ENCODE data around the gene GGA3.

GGA3 gene

GRCh38 chr17:75265614-75266315 is 4.4 kb upstream of the GGA3 start:
- no peak for TF ChIP-seq GATA2 (IDR thresholded peaks at IDR 0.05; ENCODE audit: low read depth, low read length)

GRCh38 chr17:75263055-75263454 is 1.6 kb upstream of the GGA3 start:
- TF ChIP-seq GATA3 (IDR thresholded peaks at IDR 0.05; ENCODE audit: low read depth, low read length) (no peak), GATA2 (IDR thresholded peaks at IDR 0.05; ENCODE audit: low read depth, low read length) (no peak)

GRCh38 chr17:75262112-75262606 is 753 bp upstream of the GGA3 start:
- TF ChIP-seq GATA2 (IDR thresholded peaks at IDR 0.05; ENCODE audit: low read depth, low read length) (no peak), GATA3 (IDR thresholded peaks at IDR 0.05; ENCODE audit: low read depth, low read length) (no peak)

- TF ChIP-seq GATA2 (IDR thresholded peaks at IDR 0.05; ENCODE audit: low read depth, low read length), result no peak
- TF ChIP-seq GATA3 (IDR thresholded peaks at IDR 0.05; ENCODE audit: low read depth, low read length), result no peak
These were observed 618 bp downstream of the GGA3 start for GRCh38 chr17:75260641-75261335.

- TF ChIP-seq GATA2 (IDR thresholded peaks at IDR 0.05; ENCODE audit: low read depth, low read length), result no peak
- TF ChIP-seq GATA3 (IDR thresholded peaks at IDR 0.05; ENCODE audit: low read depth, low read length), result no peak
These were observed 9.2 kb downstream of the GGA3 start for GRCh38 chr17:75252039-75252816.

- TF ChIP-seq GATA3 (IDR thresholded peaks at IDR 0.05; ENCODE audit: low read depth, low read length) (no peak), GATA2 (IDR thresholded peaks at IDR 0.05; ENCODE audit: low read depth, low read length) (no peak)
These were observed 11.4 kb downstream of the GGA3 start for GRCh38 chr17:75250009-75250471.

GRCh38 chr17:75249564-75249963 is 11.8 kb downstream of the GGA3 start:
- TF ChIP-seq GATA2 (IDR thresholded peaks at IDR 0.05; ENCODE audit: low read depth, low read length), result no peak
- no peak for TF ChIP-seq GATA3 (IDR thresholded peaks at IDR 0.05; ENCODE audit: low read depth, low read length)

GRCh38 chr17:75246404-75246803 is 15.0 kb downstream of the GGA3 start:
- TF ChIP-seq GATA3 (IDR thresholded peaks at IDR 0.05; ENCODE audit: low read depth, low read length) (no peak), GATA2 (IDR thresholded peaks at IDR 0.05; ENCODE audit: low read depth, low read length) (no peak)

- TF ChIP-seq GATA2 (IDR thresholded peaks at IDR 0.05; ENCODE audit: low read depth, low read length) (no peak), GATA3 (IDR thresholded peaks at IDR 0.05; ENCODE audit: low read depth, low read length) (no peak)
These were observed 16.4 kb downstream of the GGA3 start for GRCh38 chr17:75245011-75245410.

GRCh38 chr17:75244133-75244866 is 17.1 kb downstream of the GGA3 start:
- TF ChIP-seq GATA2 (IDR thresholded peaks at IDR 0.05; ENCODE audit: low read depth, low read length), result no peak
- no peak for TF ChIP-seq GATA3 (IDR thresholded peaks at IDR 0.05; ENCODE audit: low read depth, low read length)

GRCh38 chr17:75242461-75243042 is 18.9 kb downstream of the GGA3 start:
- TF ChIP-seq GATA3 (IDR thresholded peaks at IDR 0.05; ENCODE audit: low read depth, low read length), result no peak
- no peak for TF ChIP-seq GATA2 (IDR thresholded peaks at IDR 0.05; ENCODE audit: low read depth, low read length)

GRCh38 chr17:75241996-75242460 is 19.4 kb downstream of the GGA3 start:
- TF ChIP-seq GATA2 (IDR thresholded peaks at IDR 0.05; ENCODE audit: low read depth, low read length), result no peak
- no peak for TF ChIP-seq GATA3 (IDR thresholded peaks at IDR 0.05; ENCODE audit: low read depth, low read length)

- TF ChIP-seq GATA3 (IDR thresholded peaks at IDR 0.05; ENCODE audit: low read depth, low read length) (no peak), GATA2 (IDR thresholded peaks at IDR 0.05; ENCODE audit: low read depth, low read length) (no peak)
These were observed 19.9 kb downstream of the GGA3 start for GRCh38 chr17:75241502-75241901.
